ENCODE results near the gene NOS1. TPM values are rescaled to one million over a fixed set of nuclear protein-coding genes. Genes with fewer than 3 reads are reported as not detected.

The NOS1 gene
- total and polyA plus RNA-seq, 2 donors (not counting 1 experiment from before 2014, with no cell fraction given) = under 0.01 TPM; not detected in 1

DNA sequence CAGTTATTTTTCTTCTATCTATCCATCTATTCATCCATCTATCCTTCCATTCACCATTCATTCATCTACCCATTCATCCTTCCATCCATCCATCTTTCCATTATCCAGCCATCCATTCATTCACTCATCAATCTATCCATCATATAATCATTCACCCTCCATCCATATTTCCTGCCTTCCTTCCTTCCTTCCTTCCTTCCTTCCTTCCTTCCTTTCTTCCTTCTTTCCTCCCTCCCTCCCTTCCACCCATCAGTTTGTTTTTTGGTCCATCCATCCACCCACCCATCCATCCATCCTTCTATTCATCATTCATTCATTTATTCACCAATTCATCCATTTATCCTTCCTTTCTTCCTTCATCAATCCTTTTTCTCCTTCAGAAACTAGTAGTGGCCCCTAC is 34.3 kb upstream of the NOS1 start:
- DNase-seq (ENCODE audit: low read depth in 2 of 2) = no peak
- H3K79me2 ChIP-seq (ENCODE audit: control insufficient read depth, insufficient read depth, low read length) = no peaks in the 10 kb centered on the region
- H3K27me3 ChIP-seq (ENCODE audit: control insufficient read depth, insufficient read depth, low read length) = no peaks in the 10 kb centered on the region
- H4K20me1 ChIP-seq (ENCODE audit: control insufficient read depth, extremely low read depth, insufficient read depth, low read length) = peaks cover 2% of the 10 kb centered on the region
- no peak for TF ChIP-seq EZH2 (IDR thresholded peaks at IDR 0.05; ENCODE audit: low read length, missing control alignments)
- no peak for TF ChIP-seq CTCF (conservative IDR thresholded peaks at IDR 0.05 in 1 of 2, IDR thresholded peaks at IDR 0.05 in 1 of 2; ENCODE audit: low read depth in 1 of 2, low read length in 2 of 2)
- H3K9ac ChIP-seq (ENCODE audit: insufficient read depth, low read length) = no peak overlapping the region
- no peaks in the 10 kb centered on the region for H3K36me3 ChIP-seq (ENCODE audit: control insufficient read depth, insufficient read depth, low read length)
- no peak overlapping the region for H3K27ac ChIP-seq (ENCODE audit: insufficient read depth, low read length)
- H2AFZ ChIP-seq (ENCODE audit: low read length) = no peak overlapping the region
- no peak overlapping the region for H3K4me2 ChIP-seq (ENCODE audit: extremely low read depth, insufficient read depth, low read length)
- no peaks in the 10 kb centered on the region for H3K9me3 ChIP-seq (ENCODE audit: control insufficient read depth, insufficient read depth, low read depth, low read length)
- no peak overlapping the region for H3K4me3 ChIP-seq (replicated peaks in 1 of 4; ENCODE audit: control extremely low read depth in 1 of 4, insufficient read depth in 1 of 4, low read depth in 3 of 4, low read length in 4 of 4)
- H3K4me1 ChIP-seq (ENCODE audit: control insufficient read depth, extremely low read depth, insufficient read depth, low read length) = no peaks in the 10 kb centered on the region

GRCh38 chr12:117394491-117394890 is 33.1 kb upstream of the NOS1 start:
- no peak overlapping the region for H3K9ac ChIP-seq (ENCODE audit: insufficient read depth, low read length)
- DNase-seq (ENCODE audit: low read depth in 2 of 2) = no peak
- no peak overlapping the region for H3K27ac ChIP-seq (ENCODE audit: insufficient read depth, low read length)
- H3K9me3 ChIP-seq (ENCODE audit: control insufficient read depth, insufficient read depth, low read depth, low read length) = no peaks in the 10 kb centered on the region
- no peaks in the 10 kb centered on the region for H3K4me1 ChIP-seq (ENCODE audit: control insufficient read depth, extremely low read depth, insufficient read depth, low read length)
- no peak overlapping the region for H3K4me2 ChIP-seq (ENCODE audit: extremely low read depth, insufficient read depth, low read length)
- peaks cover 2% of the 10 kb centered on the region for H4K20me1 ChIP-seq (ENCODE audit: control insufficient read depth, extremely low read depth, insufficient read depth, low read length)
- H3K36me3 ChIP-seq (ENCODE audit: control insufficient read depth, insufficient read depth, low read length) = no peaks in the 10 kb centered on the region
- H3K27me3 ChIP-seq (ENCODE audit: control insufficient read depth, insufficient read depth, low read length) = no peaks in the 10 kb centered on the region
- no peak overlapping the region for H2AFZ ChIP-seq (ENCODE audit: low read length)
- H3K4me3 ChIP-seq (replicated peaks in 1 of 4; ENCODE audit: control extremely low read depth in 1 of 4, insufficient read depth in 1 of 4, low read depth in 3 of 4, low read length in 4 of 4) = no peak overlapping the region
- H3K79me2 ChIP-seq (ENCODE audit: control insufficient read depth, insufficient read depth, low read length) = no peaks in the 10 kb centered on the region
- no peak for TF ChIP-seq CTCF (conservative IDR thresholded peaks at IDR 0.05 in 1 of 2, IDR thresholded peaks at IDR 0.05 in 1 of 2; ENCODE audit: low read depth in 1 of 2, low read length in 2 of 2)
- no peak for TF ChIP-seq EZH2 (IDR thresholded peaks at IDR 0.05; ENCODE audit: low read length, missing control alignments)

DNA sequence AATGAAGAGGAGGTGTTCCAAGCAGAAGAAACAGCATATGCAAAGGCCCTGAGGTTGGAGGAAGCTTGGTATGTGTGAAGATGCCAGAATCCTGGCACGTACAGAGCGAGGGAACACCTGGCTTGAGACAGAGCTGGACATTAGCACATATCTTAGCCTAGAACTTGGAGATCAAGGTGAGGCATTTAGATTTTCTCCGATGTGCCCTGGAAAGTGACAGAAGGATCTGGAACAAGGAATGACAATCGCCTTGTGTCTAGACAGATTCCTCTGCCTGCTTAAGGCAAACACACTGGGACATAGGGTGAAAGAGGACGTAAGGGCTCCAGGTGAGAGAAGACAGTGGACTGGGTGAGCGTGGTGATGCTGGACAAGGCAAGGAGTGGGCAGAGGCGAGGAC is 32.2 kb upstream of the NOS1 start:
- no peaks in the 10 kb centered on the region for H3K36me3 ChIP-seq (ENCODE audit: control insufficient read depth, insufficient read depth, low read length)
- H3K9me3 ChIP-seq (ENCODE audit: control insufficient read depth, insufficient read depth, low read depth, low read length) = no peaks in the 10 kb centered on the region
- H3K27me3 ChIP-seq (ENCODE audit: control insufficient read depth, insufficient read depth, low read length) = no peaks in the 10 kb centered on the region
- no peak overlapping the region for H3K4me3 ChIP-seq (replicated peaks in 1 of 4; ENCODE audit: control extremely low read depth in 1 of 4, insufficient read depth in 1 of 4, low read depth in 3 of 4, low read length in 4 of 4)
- peaks cover 2% of the 10 kb centered on the region for H4K20me1 ChIP-seq (ENCODE audit: control insufficient read depth, extremely low read depth, insufficient read depth, low read length)
- no peaks in the 10 kb centered on the region for H3K4me1 ChIP-seq (ENCODE audit: control insufficient read depth, extremely low read depth, insufficient read depth, low read length)
- no peak for DNase-seq (ENCODE audit: low read depth in 2 of 2)
- TF ChIP-seq EZH2 (IDR thresholded peaks at IDR 0.05; ENCODE audit: low read length, missing control alignments) (no peak), CTCF (conservative IDR thresholded peaks at IDR 0.05 in 1 of 2, IDR thresholded peaks at IDR 0.05 in 1 of 2; ENCODE audit: low read depth in 1 of 2, low read length in 2 of 2) (no peak)
- H3K27ac ChIP-seq (ENCODE audit: insufficient read depth, low read length) = no peak overlapping the region
- H3K4me2 ChIP-seq (ENCODE audit: extremely low read depth, insufficient read depth, low read length) = no peak overlapping the region
- no peak overlapping the region for H2AFZ ChIP-seq (ENCODE audit: low read length)
- H3K9ac ChIP-seq (ENCODE audit: insufficient read depth, low read length) = no peak overlapping the region
- H3K79me2 ChIP-seq (ENCODE audit: control insufficient read depth, insufficient read depth, low read length) = no peaks in the 10 kb centered on the region

Data from fibroblast of lung (primary cell).